Stomach (tissue), 4 donors: ENCODE data around the gene NTN1.

Experiments used
- POLR2A ChIP-seq, 4 donors: fragments of 450-650 bp; IDR thresholded peaks; one replicate each; pipeline ENCODE4 v1.6.1; 2016; ENCODE audit warnings: antibody characterized with exemption in 4 of 4, control low read depth in 2 of 4, mild to moderate bottlenecking in 1 of 4, moderate library complexity in 1 of 4
- POLR2AphosphoS5 ChIP-seq, 3 donors: sonication (generic); formaldehyde crosslinking; IDR thresholded peaks; one replicate each; pipeline ENCODE4 v1.6.1; 2016; ENCODE audit warnings: antibody characterized with exemption in 3 of 3
- TF ChIP-seq, protein P1 (sequence below), 7 experiments: fragments of 450-650 bp in 4 of 7; fragments of 200-600 bp in 3 of 7; sonication (generic) in 3 of 7; IDR thresholded peaks; one replicate each; pipeline ENCODE4 v1.5.1; 2016 to 2019; ENCODE audit warnings: antibody characterized with exemption in 7 of 7, control low read depth in 2 of 7, mild to moderate bottlenecking in 1 of 7

DNA sequence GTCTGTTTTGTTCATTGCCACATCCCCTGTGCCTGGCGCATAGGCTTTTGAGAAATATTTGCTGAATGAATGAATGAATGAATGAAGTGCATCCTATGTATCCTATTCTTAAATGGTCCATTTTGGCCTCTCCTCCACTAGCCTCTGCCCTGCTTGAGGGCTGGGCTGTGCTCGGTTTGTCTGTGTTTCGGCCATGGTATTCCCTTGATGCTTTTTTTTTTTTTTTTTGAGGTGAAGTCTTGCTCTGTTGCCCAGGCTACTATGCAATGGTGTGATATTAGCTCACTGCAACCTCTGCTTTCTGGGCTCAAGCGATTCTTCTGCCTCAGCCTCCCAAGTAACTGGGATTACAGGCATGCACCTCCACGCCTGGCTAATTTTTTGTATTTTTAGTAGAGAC is 110.1 kb downstream of the NTN1 start:
- TF ChIP-seq, protein P1, sequence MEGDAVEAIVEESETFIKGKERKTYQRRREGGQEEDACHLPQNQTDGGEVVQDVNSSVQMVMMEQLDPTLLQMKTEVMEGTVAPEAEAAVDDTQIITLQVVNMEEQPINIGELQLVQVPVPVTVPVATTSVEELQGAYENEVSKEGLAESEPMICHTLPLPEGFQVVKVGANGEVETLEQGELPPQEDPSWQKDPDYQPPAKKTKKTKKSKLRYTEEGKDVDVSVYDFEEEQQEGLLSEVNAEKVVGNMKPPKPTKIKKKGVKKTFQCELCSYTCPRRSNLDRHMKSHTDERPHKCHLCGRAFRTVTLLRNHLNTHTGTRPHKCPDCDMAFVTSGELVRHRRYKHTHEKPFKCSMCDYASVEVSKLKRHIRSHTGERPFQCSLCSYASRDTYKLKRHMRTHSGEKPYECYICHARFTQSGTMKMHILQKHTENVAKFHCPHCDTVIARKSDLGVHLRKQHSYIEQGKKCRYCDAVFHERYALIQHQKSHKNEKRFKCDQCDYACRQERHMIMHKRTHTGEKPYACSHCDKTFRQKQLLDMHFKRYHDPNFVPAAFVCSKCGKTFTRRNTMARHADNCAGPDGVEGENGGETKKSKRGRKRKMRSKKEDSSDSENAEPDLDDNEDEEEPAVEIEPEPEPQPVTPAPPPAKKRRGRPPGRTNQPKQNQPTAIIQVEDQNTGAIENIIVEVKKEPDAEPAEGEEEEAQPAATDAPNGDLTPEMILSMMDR (IDR thresholded peaks at IDR 0.05) = no peak
- TF ChIP-seq POLR2AphosphoS5 (IDR thresholded peaks at IDR 0.05) (no peak), POLR2A (IDR thresholded peaks at IDR 0.05) (no peak)
